ENCODE results near the gene SMG7. TPM values are rescaled to one million over a fixed set of nuclear protein-coding genes. Genes with fewer than 3 reads are reported as not detected.

Gene SMG7
- total RNA-seq, 1 experiment from 2014 or later = 54.1 TPM

- ChIA-PET CTCF (no interaction called here), POLR2A (no interaction called here), RAD21 (ENCODE audit: low non-redundant PET in 1 of 2, low total read pairs in 2 of 2, uncharacterized antibody in 2 of 2, unreplicated experiment in 2 of 2) (no interaction called here)
- TF ChIP-seq ATF3 (IDR thresholded peaks at IDR 0.05) (no peak), REST (IDR thresholded peaks at IDR 0.05; ENCODE audit: low read depth) (no peak), CEBPB (IDR thresholded peaks at IDR 0.05; ENCODE audit: low read depth) (no peak), ZBTB33 (IDR thresholded peaks at IDR 0.05; ENCODE audit: extremely low read depth, insufficient replicate concordance, low read length) (no peak), ZFX (IDR thresholded peaks at IDR 0.05) (no peak), EZH2 (IDR thresholded peaks at IDR 0.05) (no peak), CBX3 (IDR thresholded peaks at IDR 0.05; ENCODE audit: low read depth) (no peak)
- BruUV-seq (replicated peaks) = no TSS peak
- peaks cover 3% of the 10 kb centered on the region; the same call in 1 of the 2 replicates for H3K9me2 ChIP-seq (ENCODE audit: insufficient read depth)
- no peak overlapping the region for H2AFZ ChIP-seq (ENCODE audit: low read depth, low read length, poor library complexity, severe bottlenecking)
- no peaks in the 10 kb centered on the region for H3K79me2 ChIP-seq (ENCODE audit: insufficient read depth, low read length)
- H3K4me3 ChIP-seq (replicated peaks in 1 of 2; ENCODE audit: low read depth in 1 of 2, low read length in 2 of 2) = no peak overlapping the region
- no peaks in the 10 kb centered on the region for H4K20me1 ChIP-seq (ENCODE audit: insufficient read depth)
- no peaks in the 10 kb centered on the region for H3K36me3 ChIP-seq (ENCODE audit: control insufficient read depth in 1 of 2, insufficient read depth in 2 of 2, low read length in 2 of 2)
- no peaks in the 10 kb centered on the region for H3K27me3 ChIP-seq (ENCODE audit: insufficient read depth, low read length)
- peaks cover 0 to 12% of the 10 kb centered on the region in 2 experiments; a peak in 2 of 4 replicates for H3K4me1 ChIP-seq (ENCODE audit: control insufficient read depth in 1 of 2, insufficient read depth in 2 of 2, low read length in 2 of 2)
- no peak overlapping the region for H3K9ac ChIP-seq (ENCODE audit: low read length)
- DNase-seq (ENCODE audit: low read depth, low spot score) (no peak), ATAC-seq (no peak)
- intact Hi-C loops (cut with micrococcal nuclease) = no loop called here
- no peaks in the 10 kb centered on the region for H3K9me3 ChIP-seq (ENCODE audit: control insufficient read depth in 1 of 2, insufficient read depth in 1 of 2, low read depth in 1 of 2, low read length in 2 of 2)
- H3K27ac ChIP-seq (ENCODE audit: low read depth, low read length) = no peak overlapping the region
- H3K4me2 ChIP-seq (ENCODE audit: low read length) = no peak overlapping the region
Observed at GRCh38 chr1:183583466-183583865, 111.2 kb downstream of the SMG7 start.
